GM18951 (cell line): ENCODE results near the gene GJB4.
"Not testable (repeated sequence)": the region's sequence is repeated elsewhere in the genome, so short reads cannot be mapped to it uniquely, and the experiment has no call there.

Experiments
- POLR2A ChIP-seq: IDR thresholded peaks from 4 replicates; pipeline ENCODE4 v1.6.1; 2011; ENCODE audit warnings: mild to moderate bottlenecking; ENCODE audit not compliant: insufficient read length, insufficient read depth; ENCODE audit errors: extremely low read depth
- in situ Hi-C: fragments of 300-500 bp; cut with MboI; formaldehyde crosslinking; loops from one replicate; pipeline ENCODE4 v1.12.0; 2022; ENCODE audit warnings: low sequenced_read_pairs, mixed read lengths, inconsistent platforms; ENCODE audit not compliant: unreplicated experiment

Gene GJB4

GRCh38 chr1:34806396-34806795 is 46.9 kb downstream of the GJB4 start:
- TF ChIP-seq POLR2A: no peak
- in situ Hi-C loops: no loop called here

GRCh38 chr1:34808051-34808810 is 48.7 kb downstream of the GJB4 start:
- no peak for TF ChIP-seq POLR2A
- in situ Hi-C loops: no loop called here

GRCh38 chr1:34810781-34811180 is 51.2 kb downstream of the GJB4 start:
- in situ Hi-C loops: not testable (repeated sequence)
